SJSA1 (cell line): Measurements from ENCODE around the gene DEAF1. TPM values are rescaled to one million over a fixed set of nuclear protein-coding genes. Genes with fewer than 3 reads are reported as not detected.

Experiments
- DNase-seq, 2 experiments: peaks; one replicate each; pipeline ENCODE4 v3.0.0-alpha.2; 2015 to 2020; ENCODE audit warnings: low spot score in 2 of 2, low read depth in 1 of 2
- H3K27ac ChIP-seq: fragments of 250-450 bp; sonication (Bioruptor Pico); 2 replicates; pipeline ENCODE4 v1.5.1; 2020; ENCODE audit warnings: mild to moderate bottlenecking, moderate library complexity
- H3K27me3 ChIP-seq: fragments of 250-450 bp; sonication (Bioruptor Pico); replicated peaks from 2 replicates; pipeline ENCODE4 v1.5.1; 2020; ENCODE audit warnings: mild to moderate bottlenecking, moderate library complexity
- H3K36me3 ChIP-seq: fragments of 250-450 bp; sonication (Bioruptor Pico); 2 replicates; pipeline ENCODE4 v1.5.1; 2020; ENCODE audit warnings: mild to moderate bottlenecking
- H3K4me1 ChIP-seq: fragments of 250-450 bp; sonication (Bioruptor Pico); replicated peaks from 2 replicates; pipeline ENCODE4 v1.6.1; 2021; ENCODE audit warnings: mild to moderate bottlenecking
- H3K4me3 ChIP-seq: fragments of 250-450 bp; sonication (Bioruptor Pico); 2 replicates; pipeline ENCODE4 v1.5.1; 2020; ENCODE audit warnings: mild to moderate bottlenecking
- H3K9me3 ChIP-seq: fragments of 250-450 bp; sonication (Bioruptor Pico); replicated peaks from 2 replicates; pipeline ENCODE4 v1.5.1; 2020; ENCODE audit warnings: mild to moderate bottlenecking
- total RNA-seq: library from RNA; depleted of rRNA; stranded (reverse); fragments of >200 nt; shearing (Covaris generic); gene quantifications from 2 replicates; pipeline ENCODE4 v1.2.3, GENCODE V29; 2014

Gene DEAF1
- total RNA-seq, 1 experiment from 2014 or later = 8.0 TPM

GRCh38 chr11:714436-714835 is 19.4 kb upstream of the DEAF1 start:
- H3K27me3 ChIP-seq = peaks cover 5% of the 10 kb centered on the region; the same call in 1 of the 2 replicates
- no peak overlapping the region for H3K4me3 ChIP-seq
- no peak overlapping the region for H3K27ac ChIP-seq
- no peaks in the 10 kb centered on the region for H3K9me3 ChIP-seq
- H3K4me1 ChIP-seq = no peaks in the 10 kb centered on the region
- DNase-seq = no peak
- no peaks in the 10 kb centered on the region for H3K36me3 ChIP-seq

GRCh38 chr11:709109-709997 is 14.3 kb upstream of the DEAF1 start:
- Histone ChIP-seq H3K4me3 (no peak overlapping the region), H3K4me1 (no peaks in the 10 kb centered on the region; the same call in 1 of the 2 replicates), H3K9me3 (no peaks in the 10 kb centered on the region), H3K27me3 (no peaks in the 10 kb centered on the region), H3K27ac (no peak overlapping the region), H3K36me3 (no peaks in the 10 kb centered on the region)
- DNase-seq = no peak

GRCh38 chr11:708511-708910 is 13.5 kb upstream of the DEAF1 start:
- Histone ChIP-seq H3K36me3 (no peaks in the 10 kb centered on the region), H3K4me1 (no peaks in the 10 kb centered on the region; the same call in 1 of the 2 replicates), H3K4me3 (no peak overlapping the region), H3K9me3 (no peaks in the 10 kb centered on the region), H3K27me3 (no peaks in the 10 kb centered on the region), H3K27ac (no peak overlapping the region)
- DNase-seq = no peak

- Histone ChIP-seq H3K4me3 (no peak overlapping the region), H3K36me3 (no peaks in the 10 kb centered on the region), H3K4me1 (no peaks in the 10 kb centered on the region; the same call in 1 of the 2 replicates), H3K27ac (no peak overlapping the region), H3K9me3 (no peaks in the 10 kb centered on the region), H3K27me3 (no peaks in the 10 kb centered on the region)
- no peak for DNase-seq
These were observed 12.9 kb upstream of the DEAF1 start for GRCh38 chr11:707817-708420.

GRCh38 chr11:706957-707816 is 12.2 kb upstream of the DEAF1 start:
- Histone ChIP-seq H3K9me3 (no peaks in the 10 kb centered on the region), H3K27ac (no peak overlapping the region), H3K27me3 (no peaks in the 10 kb centered on the region), H3K36me3 (no peaks in the 10 kb centered on the region), H3K4me3 (no peak overlapping the region), H3K4me1 (no peaks in the 10 kb centered on the region; the same call in 1 of the 2 replicates)
- DNase-seq = no peak

GRCh38 chr11:706439-706956 is 11.5 kb upstream of the DEAF1 start:
- no peak overlapping the region for H3K4me3 ChIP-seq
- no peak for DNase-seq
- no peak overlapping the region for H3K27ac ChIP-seq

GRCh38 chr11:705646-706438 is 10.8 kb upstream of the DEAF1 start, which contains the start of gene EPS8L2:
Gene EPS8L2 (plus strand): TSS chr11:706231. CDS start chr11:709408, 3,177 bp downstream.
- H3K9me3 ChIP-seq = no peaks in the 10 kb centered on the region
- no peaks in the 10 kb centered on the region; the same call in 1 of the 2 replicates for H3K4me1 ChIP-seq
- H3K27me3 ChIP-seq = no peaks in the 10 kb centered on the region
- H3K36me3 ChIP-seq = no peaks in the 10 kb centered on the region
- H3K27ac ChIP-seq = no peak within 1 kb of the TSS
- no peak within 1 kb of the TSS for H3K4me3 ChIP-seq
- DNase-seq = no peak

More at GRCh38 chr11:706439-706956, 11.5 kb upstream of the DEAF1 start:
- Histone ChIP-seq H3K9me3 (no peaks in the 10 kb centered on the region), H3K36me3 (no peaks in the 10 kb centered on the region), H3K4me1 (no peaks in the 10 kb centered on the region; the same call in 1 of the 2 replicates), H3K27me3 (no peaks in the 10 kb centered on the region)

GRCh38 chr11:704781-705645 is 10.0 kb upstream of the DEAF1 start:
- no peak overlapping the region for H3K4me3 ChIP-seq
- no peaks in the 10 kb centered on the region for H3K27me3 ChIP-seq
- H3K36me3 ChIP-seq = no peaks in the 10 kb centered on the region
- H3K27ac ChIP-seq = no peak overlapping the region
- DNase-seq = no peak
- H3K9me3 ChIP-seq = no peaks in the 10 kb centered on the region
- H3K4me1 ChIP-seq = no peaks in the 10 kb centered on the region; the same call in 1 of the 2 replicates

GRCh38 chr11:704228-704674 is 9.2 kb upstream of the DEAF1 start:
- no peaks in the 10 kb centered on the region; the same call in 1 of the 2 replicates for H3K4me1 ChIP-seq
- no peaks in the 10 kb centered on the region for H3K9me3 ChIP-seq
- no peak overlapping the region for H3K27ac ChIP-seq
- DNase-seq = no peak
- H3K4me3 ChIP-seq = no peak overlapping the region
- no peaks in the 10 kb centered on the region for H3K36me3 ChIP-seq
- no peaks in the 10 kb centered on the region for H3K27me3 ChIP-seq

GRCh38 chr11:703506-703905 is 8.5 kb upstream of the DEAF1 start:
- Histone ChIP-seq H3K4me3 (no peak overlapping the region), H3K4me1 (no peaks in the 10 kb centered on the region; the same call in 1 of the 2 replicates), H3K9me3 (no peaks in the 10 kb centered on the region), H3K27me3 (no peaks in the 10 kb centered on the region), H3K36me3 (no peaks in the 10 kb centered on the region), H3K27ac (no peak overlapping the region)
- DNase-seq = no peak

- Histone ChIP-seq H3K4me3 (no peak overlapping the region), H3K4me1 (no peaks in the 10 kb centered on the region; the same call in 1 of the 2 replicates), H3K27me3 (no peaks in the 10 kb centered on the region), H3K27ac (no peak overlapping the region), H3K9me3 (no peaks in the 10 kb centered on the region), H3K36me3 (no peaks in the 10 kb centered on the region)
- DNase-seq = no peak
These were observed 7.7 kb upstream of the DEAF1 start for GRCh38 chr11:702462-703461.
